NCI-H69 (cell line): ENCODE data around the gene ABHD17C.

ENCODE experiments used
- DNase-seq: peaks from one replicate; lab custom pipeline; 2025; lab: John Stamatoyannopoulos, UW

The ABHD17C gene

GRCh38 chr15:80764535-80764934, 69.4 kb downstream of the ABHD17C start:
- no peak for DNase-seq

- DNase-seq: no peak
These were observed 71.2 kb downstream of the ABHD17C start for GRCh38 chr15:80766275-80766674.

GRCh38 chr15:80768158-80768557, 73.0 kb downstream of the ABHD17C start:
- DNase-seq: no peak

- no peak for DNase-seq
These were observed 74.2 kb downstream of the ABHD17C start for GRCh38 chr15:80769153-80769828.

- peak; percentile 61 for DNase-seq
These were observed 75.0 kb downstream of the ABHD17C start for GRCh38 chr15:80769829-80770705.

DNA sequence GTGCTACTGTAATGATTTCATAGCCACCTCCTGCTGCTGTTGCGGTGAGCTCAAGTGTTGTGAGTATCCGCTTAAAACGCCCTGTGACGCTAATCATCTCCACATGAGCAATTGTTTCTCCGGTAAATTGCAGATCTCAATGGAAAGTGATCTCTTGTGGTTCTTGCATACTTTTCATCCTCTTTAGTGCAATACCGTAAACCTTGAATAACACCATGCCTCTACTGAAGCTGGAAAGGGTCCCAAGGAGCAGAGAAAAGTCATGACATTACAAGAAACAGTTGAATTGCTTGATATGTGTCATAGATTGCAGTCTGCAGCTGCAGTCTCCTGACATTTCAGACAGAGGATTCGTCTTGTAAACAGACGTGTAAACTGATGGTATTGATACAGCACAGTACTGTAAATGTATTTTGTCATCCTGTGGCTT, 78.0 kb downstream of the ABHD17C start:
- DNase-seq: peak; percentile 78

DNA sequence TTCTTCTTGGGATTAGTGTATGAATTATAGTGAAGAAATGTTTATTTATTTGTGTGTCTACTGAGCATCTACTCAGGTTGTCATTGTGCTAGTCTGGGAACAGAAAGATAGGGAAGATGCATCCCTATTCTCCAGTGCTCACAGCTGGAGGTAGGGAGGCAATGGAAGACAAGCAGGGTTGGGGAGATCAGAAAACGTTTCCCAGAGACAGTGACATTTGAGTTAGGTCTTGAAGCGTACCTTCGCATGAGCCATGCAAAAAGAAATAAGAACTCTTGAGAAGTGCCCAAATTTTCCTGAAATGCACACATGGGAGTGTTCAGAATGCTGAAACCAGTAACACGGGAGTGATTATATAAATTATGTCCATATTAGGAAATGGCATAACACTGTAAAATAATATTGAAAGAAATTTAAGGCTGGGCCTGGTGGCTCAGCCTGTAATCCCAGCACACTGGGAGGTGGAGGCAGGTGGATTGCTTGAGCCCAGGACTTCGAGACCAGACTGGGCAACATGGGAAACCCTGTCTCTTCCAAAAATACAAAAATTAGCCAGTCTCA, 78.8 kb downstream of the ABHD17C start:
- no peak for DNase-seq

DNA sequence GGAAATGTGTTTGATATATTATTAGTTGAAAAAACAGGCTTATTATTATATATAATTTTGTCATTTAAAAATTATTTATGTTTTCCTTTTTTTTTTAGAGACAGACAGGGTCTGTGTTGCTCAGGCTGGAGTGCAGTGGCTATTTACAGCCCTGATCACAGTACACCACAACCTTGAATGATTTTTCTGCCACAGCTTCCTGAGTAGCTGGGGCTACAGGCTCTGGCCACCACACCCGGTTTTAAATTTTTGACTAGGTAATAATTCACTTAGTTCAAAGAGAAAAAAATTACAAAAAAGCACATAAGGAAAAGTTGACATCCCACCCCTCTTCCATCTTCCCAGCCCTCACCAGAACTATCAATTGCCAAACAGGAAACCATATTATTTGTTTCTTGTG, 79.4 kb downstream of the ABHD17C start:
- no peak for DNase-seq

DNA sequence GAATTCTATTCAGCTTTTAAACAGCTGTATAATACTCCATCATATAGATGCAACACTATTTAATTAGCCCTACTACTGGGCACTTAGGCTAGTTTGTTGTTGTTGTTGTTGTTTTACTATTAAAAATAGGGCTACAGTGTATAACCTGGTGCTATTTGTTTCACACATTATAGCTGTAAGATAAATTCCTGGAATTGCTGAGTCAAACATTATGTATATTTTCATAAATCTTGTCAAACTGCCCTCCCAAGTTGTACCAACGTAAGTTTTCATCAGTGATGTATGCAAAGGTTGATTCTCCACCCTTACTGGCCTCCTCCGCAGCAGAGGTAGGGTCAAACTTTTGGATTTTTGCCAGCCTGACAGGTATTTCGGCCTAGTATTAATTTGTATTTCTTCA, 80.2 kb downstream of the ABHD17C start:
- DNase-seq: no peak

GRCh38 chr15:80776420-80777045, 81.4 kb downstream of the ABHD17C start:
- peak; percentile 73 for DNase-seq

DNA sequence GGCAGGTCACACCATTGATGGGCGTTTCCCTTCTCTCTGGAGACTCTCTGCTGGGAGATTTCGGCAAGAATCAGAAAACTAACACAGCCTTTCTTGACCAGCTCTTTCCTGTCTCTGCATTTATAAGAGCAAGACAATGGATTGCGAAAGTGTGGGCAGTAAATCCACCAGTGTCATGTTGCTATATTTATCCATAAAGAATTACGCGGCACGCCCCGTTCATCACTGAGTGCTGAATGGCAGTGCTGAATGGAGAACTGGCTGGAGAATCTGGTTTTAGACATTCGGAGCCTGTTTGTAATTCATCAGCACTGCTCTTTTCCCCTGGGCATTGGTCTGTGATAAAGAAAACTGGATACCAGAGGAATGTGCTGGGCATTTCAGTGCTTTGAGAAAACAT, 82.0 kb downstream of the ABHD17C start:
- no peak for DNase-seq

DNA sequence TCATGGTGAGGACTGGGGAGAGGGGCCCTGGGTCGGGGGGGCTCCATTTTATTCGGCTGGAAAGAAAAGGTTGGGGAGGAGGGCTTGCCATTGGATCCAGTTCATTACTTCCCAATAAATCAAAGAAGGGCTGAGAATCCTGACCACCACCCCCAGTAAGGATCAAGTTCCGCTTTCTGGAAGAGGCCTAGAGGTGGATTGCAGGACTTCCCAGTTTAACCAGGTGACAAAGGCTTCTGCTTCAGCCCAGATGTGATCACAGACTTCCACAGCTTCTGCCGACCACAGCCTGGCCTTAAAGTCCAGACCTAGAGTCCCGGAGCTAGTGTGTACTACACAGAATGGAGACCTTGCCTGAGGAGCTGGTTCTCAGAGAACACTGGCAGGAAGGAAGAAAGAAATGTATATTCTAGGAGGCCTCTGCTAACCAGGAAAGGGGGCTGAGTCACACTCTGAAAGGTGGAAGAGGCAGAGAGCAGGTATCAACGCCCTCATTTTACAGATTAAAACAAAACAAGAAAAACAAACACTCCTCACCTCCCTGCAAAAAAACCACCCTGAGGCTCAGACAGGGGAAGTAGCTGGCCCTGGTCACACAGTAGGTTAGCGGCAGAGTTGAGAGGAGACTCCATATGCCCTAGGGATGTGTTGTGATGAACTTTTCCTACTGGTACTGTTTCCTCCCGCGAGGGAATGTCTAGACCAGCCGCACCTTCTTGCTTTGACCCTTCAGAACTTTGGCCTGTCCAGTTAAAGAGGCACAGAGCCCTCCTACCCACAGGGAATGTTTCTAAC, 82.9 kb downstream of the ABHD17C start:
- no peak for DNase-seq

DNA sequence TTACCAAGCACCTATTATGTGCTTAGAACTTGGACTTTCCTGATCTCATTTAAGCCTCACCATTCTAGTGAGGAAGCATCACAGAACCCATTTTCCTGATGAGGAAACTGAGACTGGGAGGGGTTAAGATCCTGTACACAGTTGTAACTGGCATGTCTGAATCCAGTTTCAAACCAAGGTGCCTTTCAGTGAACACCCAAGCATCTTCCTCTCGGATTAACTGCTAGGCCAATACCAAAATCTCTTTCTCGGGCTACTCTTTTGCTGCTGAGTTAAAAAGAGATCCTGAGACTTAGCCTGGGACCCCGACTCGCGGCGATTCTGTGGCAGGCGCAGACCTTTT, 83.5 kb downstream of the ABHD17C start:
- DNase-seq: no peak

GRCh38 chr15:80778964-80779657, 84.0 kb downstream of the ABHD17C start, which contains the start of gene CEMIP:
CEMIP (plus strand) TSS chr15:80779370; CDS start chr15:80873880, 94,510 bp downstream.
- peak; percentile 89 for DNase-seq

DNA sequence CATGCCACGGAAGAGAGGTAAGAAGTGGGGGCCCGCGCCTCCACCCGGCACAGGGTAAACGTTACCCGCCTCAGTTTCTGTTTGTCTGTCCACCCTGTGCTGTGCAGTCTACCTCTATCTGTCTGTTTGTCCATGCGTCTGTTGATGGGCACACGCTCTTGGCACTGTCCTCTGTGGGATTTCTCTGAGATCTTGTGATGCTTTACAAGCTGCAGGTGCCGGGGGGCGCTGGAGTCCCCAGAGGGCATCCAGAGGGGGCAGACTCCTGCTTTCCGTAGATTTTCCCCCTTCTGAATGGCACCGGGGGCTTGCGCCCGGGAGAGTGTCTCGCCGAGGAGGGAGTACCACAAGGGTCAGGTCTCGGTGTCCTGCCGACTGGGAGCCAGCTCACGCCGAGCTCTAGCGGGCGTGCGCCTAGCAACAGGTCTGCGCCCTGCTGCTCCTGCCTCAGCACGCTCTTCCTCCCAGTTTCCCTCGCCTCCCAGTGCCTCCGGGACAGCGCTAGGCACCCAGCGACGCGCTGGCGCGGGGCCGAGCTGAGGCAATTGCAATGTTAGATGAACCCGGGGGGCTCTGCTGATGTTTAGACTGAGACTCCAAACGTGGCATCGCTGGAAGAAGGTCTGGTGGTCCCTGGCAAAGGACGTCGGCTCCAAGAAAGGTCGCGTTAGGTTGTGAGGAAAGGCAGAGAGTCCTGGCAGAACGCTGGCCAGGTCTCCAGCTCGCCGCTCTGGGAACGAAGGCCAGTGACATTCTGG, 84.7 kb downstream of the ABHD17C start:
- DNase-seq: peak; percentile 85

GRCh38 chr15:80780416-80781221, 85.5 kb downstream of the ABHD17C start:
- DNase-seq: peak; percentile 62

DNA sequence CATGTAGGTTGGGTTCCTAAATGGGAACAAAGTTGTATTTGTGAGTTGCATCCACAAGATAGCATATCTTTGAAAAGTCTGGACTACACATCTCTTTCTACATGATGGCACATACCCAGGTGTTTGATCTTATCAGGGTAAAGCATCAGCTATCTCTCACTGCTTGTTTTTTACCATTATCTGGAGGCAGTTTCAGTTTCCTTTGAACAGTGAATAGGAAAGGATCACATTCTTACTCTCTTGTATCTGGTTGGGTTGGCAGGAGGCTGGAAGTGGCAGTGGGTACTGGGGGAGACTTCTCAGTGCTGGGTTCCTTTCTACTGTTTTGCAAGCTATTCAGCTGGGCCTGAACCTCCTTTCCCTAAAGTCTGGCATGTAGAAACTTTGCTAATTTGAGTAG, 88.2 kb downstream of the ABHD17C start:
- DNase-seq: no peak

GRCh38 chr15:80785335-80785734, 90.2 kb downstream of the ABHD17C start:
- DNase-seq: no peak

GRCh38 chr15:80785811-80786354, 90.8 kb downstream of the ABHD17C start:
- no peak for DNase-seq
